ENCODE data around the gene FUT1.
"Not testable (repeated sequence)": the region's sequence is repeated elsewhere in the genome, so short reads cannot be mapped to it uniquely, and the experiment has no call there.

Gene FUT1

DNA sequence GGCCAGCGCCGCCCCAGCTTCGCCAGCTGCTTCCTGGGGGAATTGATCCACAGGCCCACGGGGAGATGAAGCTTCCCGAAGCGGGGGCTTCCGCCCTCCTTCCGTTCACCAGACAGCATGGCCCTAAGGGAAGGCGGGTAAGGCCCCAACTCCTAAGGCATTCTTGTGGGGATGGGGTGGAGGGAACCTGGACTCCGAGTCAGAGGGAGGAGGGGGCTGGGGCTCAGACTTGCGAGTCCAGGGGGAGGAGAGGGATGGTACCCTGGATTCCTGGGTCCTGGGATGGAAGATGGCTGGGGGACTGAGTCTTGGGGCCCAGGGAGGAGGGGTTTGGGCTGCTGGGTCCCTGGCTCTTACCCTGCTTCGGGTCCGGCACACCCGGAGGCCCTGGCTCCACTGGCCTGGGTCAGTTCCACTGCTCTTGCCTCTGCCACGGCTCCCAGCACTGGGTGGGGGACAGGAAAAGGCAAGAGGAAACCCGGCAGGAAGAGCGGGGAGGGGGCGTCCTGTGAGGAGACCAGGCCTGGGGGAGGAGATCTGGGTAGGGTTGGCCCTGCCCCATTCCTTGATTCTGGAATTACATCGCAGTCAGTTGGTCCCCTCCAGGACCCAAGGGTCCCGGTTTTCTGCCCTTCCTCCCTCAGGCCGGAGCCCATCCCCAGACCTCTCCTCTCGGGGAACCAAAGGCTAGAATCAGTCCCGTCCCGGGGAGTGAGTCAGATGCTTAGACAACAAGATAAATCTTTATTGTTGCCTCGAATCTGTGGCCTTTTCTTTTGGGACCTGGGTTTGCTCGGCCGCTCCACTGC lies 12.1 kb downstream of the FUT1 start, which contains the start of gene RASIP1:
RASIP1 (minus strand) TSS at position 447 of the 809 bp plus-strand sequence; CDS start at position 119, 328 bp downstream.
- DNase-seq, result no peak

- no peak for DNase-seq
Observed at GRCh38 chr19:48739404-48740163, 12.9 kb downstream of the FUT1 start.

GRCh38 chr19:48738557-48739403 lies 13.7 kb downstream of the FUT1 start:
- peak; percentile 76 to 98 for DNase-seq

GRCh38 chr19:48737360-48737998 lies 15.0 kb downstream of the FUT1 start:
- DNase-seq, result peak; percentile 41 to 51

DNA sequence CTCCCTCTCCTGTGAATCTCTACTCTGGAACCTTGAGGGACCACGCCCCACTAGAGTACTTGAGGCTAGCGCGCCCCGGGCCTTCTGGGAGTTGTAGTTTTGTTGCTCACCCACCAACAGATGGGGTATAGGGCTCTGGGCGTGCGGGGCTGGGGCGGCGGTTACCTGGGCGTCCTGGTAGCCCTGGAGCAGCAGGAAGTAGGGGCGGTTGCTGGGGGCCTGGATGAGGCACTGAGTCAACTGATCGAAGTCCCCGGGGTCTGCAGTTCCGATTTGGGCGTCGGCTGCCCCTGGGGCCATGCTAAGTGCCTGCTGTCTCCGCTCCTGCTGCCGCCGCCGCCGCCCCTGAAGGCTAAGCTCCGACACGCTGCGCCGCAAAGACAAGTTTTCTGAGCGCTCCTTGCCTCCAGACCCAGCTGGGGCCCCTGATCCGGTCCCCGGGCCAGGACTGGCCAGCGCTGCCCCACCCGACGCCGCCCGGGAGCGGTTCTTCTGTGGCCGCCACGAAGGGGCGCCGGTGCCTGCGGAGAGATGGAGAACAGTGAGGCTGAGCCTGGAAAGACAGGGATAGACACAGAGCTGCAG lies 17.3 kb downstream of the FUT1 start:
- DNase-seq, result peak; percentile 48 to 82

GRCh38 chr19:48734625-48735024 lies 17.8 kb downstream of the FUT1 start:
- DNase-seq, result no peak

DNA sequence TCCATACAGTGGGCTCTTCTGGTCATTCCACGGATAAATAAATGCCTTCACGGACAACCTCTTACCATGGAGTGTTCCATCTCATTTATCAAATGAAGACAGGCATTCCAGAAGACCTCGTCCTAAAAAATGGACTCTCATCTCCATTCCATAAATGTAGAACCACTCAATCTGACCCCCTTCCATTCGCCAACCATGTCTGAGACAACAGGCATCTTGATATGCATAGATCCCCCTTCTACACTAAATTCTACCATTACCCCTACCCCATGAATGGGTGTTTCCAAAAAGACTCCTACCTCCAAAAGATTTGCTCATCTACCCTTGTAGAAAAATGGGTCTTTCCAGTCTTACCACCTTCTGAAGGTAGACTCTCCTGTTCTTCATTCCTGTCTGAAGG lies 21.0 kb downstream of the FUT1 start:
- no peak for DNase-seq

DNA sequence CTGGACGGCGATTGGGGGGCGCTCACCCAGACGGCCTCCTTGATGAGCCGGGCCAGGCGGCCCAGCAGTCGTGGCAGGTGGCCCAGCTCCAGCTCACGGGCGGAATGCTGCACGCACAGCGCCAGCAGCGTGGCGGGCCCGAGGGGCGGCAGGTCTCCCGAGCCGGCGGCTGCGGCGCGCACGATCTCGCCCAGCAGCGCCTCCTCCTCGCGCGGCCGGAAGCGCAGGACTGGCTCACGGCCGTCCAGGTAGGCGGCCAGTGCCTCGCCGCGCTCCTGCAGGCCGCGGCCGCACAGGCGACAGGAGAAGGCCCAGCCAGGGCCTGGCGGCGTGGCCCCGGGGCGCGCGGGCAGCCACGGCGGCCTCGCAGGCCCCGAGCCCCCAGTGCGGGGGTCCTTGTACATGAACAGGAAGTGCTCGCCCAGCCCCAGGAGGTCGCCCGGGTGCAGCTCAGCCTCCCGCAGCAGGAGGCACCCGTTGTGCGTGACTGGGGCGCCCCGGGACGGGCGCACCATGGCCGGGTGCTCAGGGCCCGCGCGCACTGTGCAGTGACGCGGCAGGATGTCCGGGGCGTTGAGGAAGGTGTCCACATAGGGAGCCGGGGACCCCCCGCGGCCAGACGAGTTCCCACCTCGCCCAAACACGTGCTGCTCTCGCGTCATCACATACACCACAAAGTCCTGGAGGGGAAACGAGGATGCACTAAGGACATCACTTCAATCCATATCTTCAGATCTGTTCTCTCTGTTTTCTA lies 23.4 kb downstream of the FUT1 start:
- DNase-seq, result no peak

DNA sequence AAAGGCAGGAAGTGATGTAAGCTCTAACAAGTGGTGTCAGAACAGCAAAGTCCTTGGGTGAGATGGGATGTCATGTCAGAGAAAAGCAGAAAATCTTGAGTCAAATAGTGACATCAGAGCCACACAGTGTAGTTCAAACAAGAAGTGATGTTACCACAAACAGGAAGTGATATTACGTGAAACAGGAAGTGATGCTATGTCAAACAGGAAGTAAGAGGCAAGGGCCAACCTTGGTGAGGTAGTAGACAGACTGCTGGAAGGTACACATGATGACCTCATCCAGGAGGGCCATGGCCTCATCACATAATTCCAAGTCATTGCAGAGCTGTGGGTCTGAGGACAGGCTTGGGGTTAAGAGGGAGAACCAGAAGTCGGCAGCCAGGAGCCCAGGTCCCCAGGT lies 25.9 kb downstream of the FUT1 start:
- no peak for DNase-seq

DNA sequence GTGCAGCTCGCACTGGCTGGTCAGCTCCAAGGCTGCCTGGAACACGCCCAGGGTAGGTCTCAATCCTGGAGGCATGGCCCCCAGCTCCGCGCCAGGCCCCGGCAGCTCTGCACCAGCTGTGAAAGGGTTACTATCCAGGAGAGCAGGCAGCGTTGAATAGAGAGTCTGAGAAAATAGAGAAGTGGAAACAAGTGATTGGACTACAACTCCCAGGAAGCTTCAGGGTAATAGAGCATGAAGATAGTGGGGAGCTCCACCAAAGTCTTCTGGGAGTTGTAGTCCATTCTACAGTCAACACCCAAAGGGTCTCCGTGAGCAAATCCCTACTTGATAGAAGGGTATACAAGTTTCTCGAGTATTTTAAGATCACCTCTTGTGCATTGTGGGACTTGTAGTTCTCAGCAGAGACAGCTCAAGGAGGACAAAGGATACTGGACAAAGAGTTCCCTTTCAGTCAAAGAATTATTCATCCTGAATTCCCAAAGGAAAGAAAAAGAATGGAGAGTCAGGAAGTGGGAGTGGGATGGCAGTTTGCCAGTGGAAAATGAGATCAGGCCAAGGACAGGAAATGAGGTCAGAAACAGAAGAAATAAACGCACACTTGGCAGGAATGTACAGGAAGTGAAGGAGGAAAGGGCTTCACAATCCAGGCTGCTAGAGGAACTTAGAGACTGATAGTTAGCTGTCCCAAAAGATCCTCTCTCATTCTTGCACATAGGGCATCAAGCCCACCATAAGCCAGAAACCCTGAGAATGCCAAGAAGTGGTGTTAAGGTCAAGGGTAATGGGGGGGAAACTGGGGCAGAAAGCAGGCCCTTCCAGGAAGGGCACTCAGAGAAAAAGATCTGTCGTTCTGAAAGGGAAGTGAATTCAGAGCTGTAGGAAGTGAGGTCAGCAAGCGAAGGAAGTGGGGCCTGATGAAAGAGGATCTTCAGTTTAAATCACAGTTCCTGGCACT lies 27.4 kb downstream of the FUT1 start:
- no peak for DNase-seq

GRCh38 chr19:48722196-48722708 lies 30.2 kb downstream of the FUT1 start:
- DNase-seq, result no peak

DNA sequence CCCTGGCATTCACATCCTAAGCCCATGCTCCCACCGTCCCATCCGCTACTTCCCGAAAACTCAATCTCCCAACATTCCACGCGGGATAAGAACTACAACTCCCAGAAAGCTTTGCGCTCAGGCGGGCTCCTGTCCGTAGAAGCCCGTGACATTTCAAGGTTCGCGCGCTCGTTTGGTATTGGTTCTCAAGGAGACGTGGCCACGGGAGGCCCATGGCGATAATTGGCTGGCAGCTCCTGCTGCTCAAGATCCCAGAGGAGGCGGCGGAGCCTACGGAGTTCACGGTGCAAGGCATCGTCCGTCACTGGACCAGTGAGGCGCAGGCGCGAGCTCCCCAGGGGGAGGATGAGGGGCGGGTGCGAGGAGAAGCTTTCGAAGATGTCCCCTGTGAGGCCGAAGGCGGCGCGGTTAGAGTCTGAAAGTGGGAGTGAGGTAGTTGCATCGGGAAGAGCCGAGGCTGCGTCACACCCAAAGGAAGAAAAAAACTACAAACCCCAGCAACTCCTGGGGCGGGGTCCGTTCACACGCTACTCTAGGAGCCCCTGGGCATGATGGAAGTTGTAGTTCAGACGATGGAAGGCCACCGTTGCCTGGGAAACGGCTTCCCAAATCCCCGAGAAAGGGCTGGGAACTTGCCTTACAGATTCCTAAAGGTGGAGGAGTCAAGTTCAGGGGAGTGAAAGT lies 31.7 kb downstream of the FUT1 start:
- DNase-seq, result peak; percentile 98 to 99

DNA sequence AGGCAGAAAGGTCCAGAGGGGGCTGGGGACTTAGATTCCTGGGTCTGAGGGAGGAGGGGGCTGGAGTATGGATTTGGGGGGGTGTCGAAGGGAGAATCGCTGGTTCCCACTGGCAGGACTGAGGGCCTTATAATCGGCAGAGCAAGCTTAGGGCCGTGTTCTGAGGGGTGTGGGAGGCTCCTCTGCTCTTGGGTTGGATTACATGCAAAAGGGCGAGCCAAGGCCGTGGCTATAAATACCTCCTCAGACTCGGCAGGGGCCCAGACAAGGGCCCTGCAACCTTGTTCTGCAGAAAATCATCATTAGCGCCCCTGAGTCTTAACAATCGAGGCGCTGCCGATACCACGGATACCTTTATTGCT lies 32.2 kb downstream of the FUT1 start:
- DNase-seq, result no peak

- no peak for DNase-seq
Observed at GRCh38 chr19:48719263-48720171, 32.9 kb downstream of the FUT1 start, which contains the start of gene MAMSTR. MAMSTR (minus strand) TSS chr19:48719725; CDS start chr19:48719031, 694 bp downstream.

DNA sequence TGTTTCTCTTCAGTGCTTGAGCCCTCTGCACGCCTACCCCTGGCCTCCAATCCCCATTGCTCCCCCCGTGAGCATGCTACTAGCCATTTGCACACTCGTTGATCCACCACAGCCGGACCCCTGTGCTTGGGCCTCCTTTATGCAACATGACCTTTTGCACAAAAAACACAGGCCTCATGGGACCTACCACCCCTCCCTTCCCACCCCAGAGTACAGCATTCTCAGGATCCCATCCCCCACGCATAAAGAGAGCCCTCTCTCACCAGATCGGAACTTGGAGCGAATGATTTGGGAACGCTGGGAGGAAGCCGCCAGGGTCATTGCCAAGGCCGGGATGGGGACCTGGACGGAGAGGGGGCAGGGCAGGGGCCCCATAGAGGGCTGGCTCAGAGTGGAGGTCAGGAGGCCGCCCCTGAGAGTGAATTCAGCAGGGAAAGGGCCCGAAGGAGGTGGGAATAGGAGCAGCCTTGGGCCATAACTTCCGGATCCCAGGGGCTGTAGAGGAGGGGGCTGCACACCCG lies 33.7 kb downstream of the FUT1 start:
- no peak for DNase-seq

DNA sequence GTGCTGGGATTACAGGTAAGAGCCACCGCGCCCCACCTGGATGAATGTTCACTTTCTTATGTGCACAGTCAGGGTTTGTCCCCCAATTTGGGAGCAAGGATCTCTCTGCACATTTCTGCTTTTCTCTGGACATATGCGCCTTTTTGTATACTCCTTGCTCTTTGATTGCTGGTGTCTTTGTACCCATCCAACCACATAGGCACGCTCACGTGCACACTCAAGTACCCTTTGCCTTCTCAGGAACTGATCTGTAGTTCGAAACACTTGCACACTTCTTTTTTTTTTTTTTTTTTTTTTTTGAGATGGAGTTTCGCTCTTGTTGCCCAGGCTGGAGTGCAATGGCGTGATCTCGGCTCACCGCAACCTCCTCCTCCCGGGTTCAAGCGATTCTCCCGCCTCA lies 34.3 kb downstream of the FUT1 start:
- DNase-seq, result not testable (repeated sequence)

- DNase-seq, result no peak
Observed at GRCh38 chr19:48716562-48717291, 35.7 kb downstream of the FUT1 start.
